Measurements from ENCODE around the gene MED13L.

MED13L gene

GRCh38 chr12:116018282-116018681 is 259.2 kb downstream of the MED13L start:
- H3K36me3 Mint-ChIP-seq: peaks cover 44% of the 10 kb centered on the region
- no peak overlapping the region for H3K27ac Mint-ChIP-seq
- peaks cover 5% of the 10 kb centered on the region for H3K4me1 Mint-ChIP-seq
- ATAC-seq: no peak
- no peak overlapping the region for H3K4me3 Mint-ChIP-seq
- no peaks in the 10 kb centered on the region for H3K9me3 Mint-ChIP-seq
- H3K27me3 Mint-ChIP-seq: no peaks in the 10 kb centered on the region

- no peak overlapping the region for H3K27ac Mint-ChIP-seq
- H3K36me3 Mint-ChIP-seq: peaks cover 61% of the 10 kb centered on the region
- no peak overlapping the region for H3K4me3 Mint-ChIP-seq
- ATAC-seq: no peak
- H3K27me3 Mint-ChIP-seq: no peaks in the 10 kb centered on the region
- no peaks in the 10 kb centered on the region for H3K4me1 Mint-ChIP-seq
- H3K9me3 Mint-ChIP-seq: no peaks in the 10 kb centered on the region
Measured at GRCh38 chr12:116015525-116015924, 262.0 kb downstream of the MED13L start.

- Mint-ChIP-seq H3K27ac (no peak overlapping the region), H3K36me3 (peaks cover 54% of the 10 kb centered on the region), H3K4me1 (no peaks in the 10 kb centered on the region), H3K9me3 (no peaks in the 10 kb centered on the region), H3K27me3 (no peaks in the 10 kb centered on the region), H3K4me3 (no peak overlapping the region)
- ATAC-seq: no peak
Measured at GRCh38 chr12:116012757-116013156, 264.7 kb downstream of the MED13L start.

- Mint-ChIP-seq H3K9me3 (no peaks in the 10 kb centered on the region), H3K27ac (no peak overlapping the region), H3K27me3 (no peaks in the 10 kb centered on the region), H3K4me1 (no peaks in the 10 kb centered on the region), H3K36me3 (peaks cover 62% of the 10 kb centered on the region), H3K4me3 (no peak overlapping the region)
- no peak for ATAC-seq
Measured at GRCh38 chr12:116011217-116011616, 266.3 kb downstream of the MED13L start.

- Mint-ChIP-seq H3K4me3 (no peak overlapping the region), H3K36me3 (peaks cover 69% of the 10 kb centered on the region), H3K27ac (no peak overlapping the region), H3K9me3 (no peaks in the 10 kb centered on the region), H3K4me1 (no peaks in the 10 kb centered on the region), H3K27me3 (no peaks in the 10 kb centered on the region)
- no peak for ATAC-seq
Measured at GRCh38 chr12:116010467-116010866, 267.0 kb downstream of the MED13L start.

- ATAC-seq: no peak
- Mint-ChIP-seq H3K4me1 (no peaks in the 10 kb centered on the region), H3K27me3 (no peaks in the 10 kb centered on the region), H3K9me3 (no peaks in the 10 kb centered on the region), H3K27ac (no peak overlapping the region), H3K4me3 (no peak overlapping the region), H3K36me3 (peaks cover 66% of the 10 kb centered on the region)
Measured at GRCh38 chr12:116009805-116010204, 267.7 kb downstream of the MED13L start.

- Mint-ChIP-seq H3K36me3 (peaks cover 55% of the 10 kb centered on the region), H3K27ac (no peak overlapping the region), H3K27me3 (no peaks in the 10 kb centered on the region), H3K4me1 (no peaks in the 10 kb centered on the region), H3K9me3 (no peaks in the 10 kb centered on the region), H3K4me3 (no peak overlapping the region)
- no peak for ATAC-seq
Measured at GRCh38 chr12:116006141-116006540, 271.4 kb downstream of the MED13L start.

GRCh38 chr12:116002890-116003536 is 274.5 kb downstream of the MED13L start:
- peaks cover 41% of the 10 kb centered on the region for H3K36me3 Mint-ChIP-seq

GRCh38 chr12:116000252-116000651 is 277.2 kb downstream of the MED13L start:
- Mint-ChIP-seq H3K36me3 (peaks cover 21% of the 10 kb centered on the region), H3K9me3 (no peaks in the 10 kb centered on the region), H3K4me3 (no peak overlapping the region), H3K27ac (no peak overlapping the region), H3K4me1 (peaks cover 9% of the 10 kb centered on the region), H3K27me3 (no peaks in the 10 kb centered on the region)
- ATAC-seq: no peak

More at GRCh38 chr12:116002890-116003536, 274.5 kb downstream of the MED13L start:
- no peak overlapping the region for H3K27ac Mint-ChIP-seq
- no peaks in the 10 kb centered on the region for H3K9me3 Mint-ChIP-seq
- no peak overlapping the region for H3K4me3 Mint-ChIP-seq
- peaks cover 9% of the 10 kb centered on the region for H3K4me1 Mint-ChIP-seq
- no peaks in the 10 kb centered on the region for H3K27me3 Mint-ChIP-seq
- no peak for ATAC-seq

GRCh38 chr12:115999582-115999981 is 277.9 kb downstream of the MED13L start:
- no peak overlapping the region for H3K4me3 Mint-ChIP-seq
- no peaks in the 10 kb centered on the region for H3K27me3 Mint-ChIP-seq
- H3K4me1 Mint-ChIP-seq: peaks cover 9% of the 10 kb centered on the region
- H3K27ac Mint-ChIP-seq: no peak overlapping the region
- peaks cover 21% of the 10 kb centered on the region for H3K36me3 Mint-ChIP-seq
- ATAC-seq: no peak
- H3K9me3 Mint-ChIP-seq: no peaks in the 10 kb centered on the region

GRCh38 chr12:115998794-115999478 is 278.6 kb downstream of the MED13L start:
- ATAC-seq: no peak
- H3K4me1 Mint-ChIP-seq: peaks cover 9% of the 10 kb centered on the region
- H3K36me3 Mint-ChIP-seq: peaks cover 21% of the 10 kb centered on the region
- H3K9me3 Mint-ChIP-seq: no peaks in the 10 kb centered on the region
- peak overlapping the region; percentile 7 for H3K27ac Mint-ChIP-seq
- no peaks in the 10 kb centered on the region for H3K27me3 Mint-ChIP-seq
- no peak overlapping the region for H3K4me3 Mint-ChIP-seq

- Mint-ChIP-seq H3K4me3 (no peak overlapping the region), H3K27me3 (no peaks in the 10 kb centered on the region), H3K27ac (peak overlapping the region; percentile 7), H3K4me1 (peaks cover 9% of the 10 kb centered on the region), H3K9me3 (no peaks in the 10 kb centered on the region), H3K36me3 (peaks cover 26% of the 10 kb centered on the region)
- ATAC-seq: peak; percentile 91
Measured at GRCh38 chr12:115998119-115998633, 279.3 kb downstream of the MED13L start.

GRCh38 chr12:115993737-115994136 is 283.8 kb downstream of the MED13L start:
- no peaks in the 10 kb centered on the region for H3K27me3 Mint-ChIP-seq
- no peaks in the 10 kb centered on the region for H3K9me3 Mint-ChIP-seq
- H3K36me3 Mint-ChIP-seq: peaks cover 47% of the 10 kb centered on the region

GRCh38 chr12:115990241-115990640 is 287.3 kb downstream of the MED13L start:
- Mint-ChIP-seq H3K27me3 (no peaks in the 10 kb centered on the region), H3K4me1 (peaks cover 27% of the 10 kb centered on the region), H3K9me3 (no peaks in the 10 kb centered on the region), H3K4me3 (no peak overlapping the region), H3K27ac (no peak overlapping the region), H3K36me3 (peaks cover 65% of the 10 kb centered on the region)
- no peak for ATAC-seq

More at GRCh38 chr12:115993737-115994136, 283.8 kb downstream of the MED13L start:
- Mint-ChIP-seq H3K4me1 (peaks cover 25% of the 10 kb centered on the region), H3K4me3 (no peak overlapping the region), H3K27ac (no peak overlapping the region)
- no peak for ATAC-seq

- Mint-ChIP-seq H3K4me1 (peaks cover 27% of the 10 kb centered on the region), H3K27ac (peak overlapping the region; percentile 44), H3K27me3 (no peaks in the 10 kb centered on the region), H3K36me3 (peaks cover 62% of the 10 kb centered on the region), H3K9me3 (no peaks in the 10 kb centered on the region), H3K4me3 (no peak overlapping the region)
- peak; percentile 51 for ATAC-seq
Measured at GRCh38 chr12:115988625-115989563, 288.6 kb downstream of the MED13L start.

Measured in stimulated activated memory B cell treated with anti-CD40 and anti-IgM and Interleukin-4, amounts not matched to agents 10 μg/mL and 1 μg/mL and 100 μg/mL, for 72 hours (primary cell).